Activated T-cell treated with anti-CD3 and anti-CD28 coated beads for 1 hour (primary cell): ENCODE measurements around the gene CERS1.
"Not testable (repeated sequence)": the region's sequence is repeated elsewhere in the genome, so short reads cannot be mapped to it uniquely, and the experiment has no call there.

Source experiments
- DNase-seq: peaks from one replicate; pipeline ENCODE4 v3.0.0-alpha.2; 2020; ENCODE audit warnings: low read depth

The CERS1 gene

GRCh38 chr19:18919086-18919899 is 23.3 kb upstream of the CERS1 start, which contains the start of the genes COPE and DDX49:
Gene COPE, minus strand, starts transcription at chr19:18919387. Its CDS starts 39 bp downstream, at chr19:18919348.
Gene DDX49, plus strand, starts transcription at chr19:18919715. Its CDS starts 27 bp downstream, at chr19:18919742.
- DNase-seq, result peak; percentile 93

GRCh38 chr19:18917593-18917992 is 21.6 kb upstream of the CERS1 start:
- DNase-seq, result not testable (repeated sequence)

- peak; percentile 18 for DNase-seq
Observed at GRCh38 chr19:18915639-18916038, 19.7 kb upstream of the CERS1 start.

GRCh38 chr19:18913466-18913865 is 17.5 kb upstream of the CERS1 start:
- no peak for DNase-seq

GRCh38 chr19:18912933-18913332 is 17.0 kb upstream of the CERS1 start:
- DNase-seq, result no peak

- DNase-seq, result no peak
Observed at GRCh38 chr19:18910801-18911436, 15.0 kb upstream of the CERS1 start.

GRCh38 chr19:18910010-18910409 is 14.1 kb upstream of the CERS1 start:
- DNase-seq, result no peak

- no peak for DNase-seq
Observed at GRCh38 chr19:18908917-18909619, 13.1 kb upstream of the CERS1 start.

GRCh38 chr19:18906605-18907519 is 10.9 kb upstream of the CERS1 start:
- no peak for DNase-seq

GRCh38 chr19:18905513-18906236 is 9.7 kb upstream of the CERS1 start:
- DNase-seq, result no peak

GRCh38 chr19:18905058-18905456 is 9.1 kb upstream of the CERS1 start:
- DNase-seq, result no peak

GRCh38 chr19:18904334-18905057 is 8.5 kb upstream of the CERS1 start:
- no peak for DNase-seq

- DNase-seq, result no peak
Observed at GRCh38 chr19:18903156-18904037, 7.4 kb upstream of the CERS1 start.

- DNase-seq, result not testable (repeated sequence)
Observed at GRCh38 chr19:18902519-18902918, 6.6 kb upstream of the CERS1 start.

- no peak for DNase-seq
Observed at GRCh38 chr19:18901491-18901890, 5.5 kb upstream of the CERS1 start.

GRCh38 chr19:18900700-18901481 is 4.9 kb upstream of the CERS1 start:
- no peak for DNase-seq

- no peak for DNase-seq
Observed at GRCh38 chr19:18899624-18900560, 3.9 kb upstream of the CERS1 start.
